Right cardiac atrium (tissue), 5 donors: Measurements from ENCODE around the gene KLHDC4. TPM values are rescaled to one million over a fixed set of nuclear protein-coding genes. Genes with fewer than 3 reads are reported as not detected.
A peak's percentile ranks its signal among the peaks of the same experiment; 100 is the strongest.
"Not testable (repeated sequence)": the region's sequence is repeated elsewhere in the genome, so short reads cannot be mapped to it uniquely, and the experiment has no call there.

ENCODE experiments used
- ATAC-seq, 2 donors: fragments of 200-7000 bp; cut with Tn5 transposase; one replicate each; pipeline versions ENCODE4 v1.8.0 to v1.9.1; 2020; ENCODE audit warnings: moderate library complexity in 2 of 2, mild to moderate bottlenecking in 1 of 2
- DNase-seq, 3 donors: peaks; one replicate each; pipeline ENCODE4 v3.0.0-alpha.2; 2020
- H3K27ac ChIP-seq: one replicate; pipeline ENCODE4 v1.5.1; 2013; ENCODE audit warnings: mild to moderate bottlenecking, low read length, control low read depth, moderate library complexity
- H3K27me3 ChIP-seq: one replicate; pipeline ENCODE4 v1.6.1; 2013; ENCODE audit not compliant: control insufficient read depth, insufficient read depth
- H3K4me1 ChIP-seq: one replicate; pipeline ENCODE4 v1.6.1; 2013; ENCODE audit warnings: low read length; ENCODE audit not compliant: control insufficient read depth, insufficient read depth
- H3K4me3 ChIP-seq: one replicate; pipeline ENCODE4 v1.5.1; 2013; ENCODE audit warnings: low read length, control low read depth
- H3K9me3 ChIP-seq: one replicate; pipeline ENCODE4 v1.6.1; 2013; ENCODE audit warnings: low read length; ENCODE audit not compliant: control insufficient read depth
- WGBS: extraction: QIAGEN DNeasy Blood & Tissue Kit; methylation state at CpG from one replicate; pipeline ENCODE4 v1.1.7; 2013; 5-methylcytosine and 5-hydroxymethylcytosine counted together
- intact Hi-C, 4 donors: fragments of 100-400 bp; cut with DNase I; formaldehyde crosslinking; loops; one replicate each; pipeline versions ENCODE4 v1.11.0 to v1.14.0; 2022 to 2023
- polyA plus RNA-seq: library from polyadenylated mRNA; stranded (reverse); fragments of 200-250 nt; gene quantifications from one replicate; pipeline ENCODE4 v1.2.3, GENCODE V29; 2013
- total RNA-seq, 4 donors: library from RNA; stranded (reverse); fragmentation: NEBNext Ultra II Directional; extraction: Animal tissue kit (Norgen Biotek cat#: 25700); gene quantifications; one replicate each; pipeline ENCODE4 v1.2.1, GENCODE V29; 2021
- donor health status: healthy with polysubstance abuse.
- donor health status: DM: no; HTN: yes; CAD: no.
- donor health status: DM: no; HTN: no; CAD: no.
- donor health status: DM: no; HTN: yes; CAD: no; lungs with severe emphysema.
- donor health status: DM: yes; HTN: yes; CAD: no.

The KLHDC4 gene
- total and polyA plus RNA-seq, 5 donors: 11.4 to 16.5 (median 14.9) TPM

GRCh38 chr16:87801679-87802259 lies 36.0 kb upstream of the KLHDC4 start:
- Histone ChIP-seq H3K4me1 (no peaks in the 10 kb centered on the region), H3K4me3 (no peak overlapping the region), H3K9me3 (no peaks in the 10 kb centered on the region), H3K27me3 (no peaks in the 10 kb centered on the region), H3K27ac (no peak overlapping the region)
- peak in 1 of 2 donors; percentile 17 for ATAC-seq
- DNase-seq: peak in 1 of 3 donors; percentile 37
- WGBS: 76% methylated on average over 16 of the region's 16 CpGs
- intact Hi-C loops: no loop called here

GRCh38 chr16:87800497-87800896 lies 34.7 kb upstream of the KLHDC4 start:
- Histone ChIP-seq H3K4me3 (no peak overlapping the region), H3K9me3 (no peaks in the 10 kb centered on the region), H3K27ac (no peak overlapping the region), H3K27me3 (no peaks in the 10 kb centered on the region), H3K4me1 (no peaks in the 10 kb centered on the region)
- no peak for DNase-seq
- WGBS: 88% methylated on average over 6 of the region's 6 CpGs
- ATAC-seq: no peak
- intact Hi-C loops: no loop called here

- H3K4me1 ChIP-seq: no peaks in the 10 kb centered on the region
- WGBS: 83% methylated on average over 12 of the region's 12 CpGs
- H3K9me3 ChIP-seq: no peaks in the 10 kb centered on the region
- DNase-seq (no peak), ATAC-seq (no peak)
- H3K27ac ChIP-seq: no peak overlapping the region
- intact Hi-C loops: no loop called here
- no peak overlapping the region for H3K4me3 ChIP-seq
- H3K27me3 ChIP-seq: no peaks in the 10 kb centered on the region
Measured at GRCh38 chr16:87795336-87795735, 29.6 kb upstream of the KLHDC4 start.

- Histone ChIP-seq H3K4me1 (no peaks in the 10 kb centered on the region), H3K4me3 (no peak overlapping the region), H3K27me3 (no peaks in the 10 kb centered on the region), H3K27ac (no peak overlapping the region), H3K9me3 (no peaks in the 10 kb centered on the region)
- WGBS: 86% methylated on average over 14 of the region's 14 CpGs
- intact Hi-C loops: no loop called here
- DNase-seq: no peak
- ATAC-seq: no peak
Measured at GRCh38 chr16:87794485-87795078, 28.8 kb upstream of the KLHDC4 start.

- intact Hi-C loops: no loop called here
- no peak overlapping the region for H3K4me3 ChIP-seq
- no peak overlapping the region for H3K27ac ChIP-seq
- H3K9me3 ChIP-seq: no peaks in the 10 kb centered on the region
- H3K4me1 ChIP-seq: no peaks in the 10 kb centered on the region
- DNase-seq: no peak
- no peaks in the 10 kb centered on the region for H3K27me3 ChIP-seq
- ATAC-seq: no peak
- WGBS: 83% methylated on average over 7 of the region's 7 CpGs
Measured at GRCh38 chr16:87792205-87792565, 26.4 kb upstream of the KLHDC4 start.

- WGBS: 70% methylated on average over 32 of the region's 32 CpGs
Measured at GRCh38 chr16:87791295-87792204, 25.8 kb upstream of the KLHDC4 start.

GRCh38 chr16:87790292-87791100 lies 24.7 kb upstream of the KLHDC4 start:
- Histone ChIP-seq H3K27ac (no peak overlapping the region), H3K27me3 (no peaks in the 10 kb centered on the region), H3K4me3 (no peak overlapping the region), H3K9me3 (no peaks in the 10 kb centered on the region), H3K4me1 (no peaks in the 10 kb centered on the region)
- ATAC-seq (peak; percentile 67 to 79), DNase-seq (no peak)
- intact Hi-C loops: no loop called here
- WGBS: 62% methylated on average over 17 of the region's 17 CpGs

More at GRCh38 chr16:87791295-87792204, 25.8 kb upstream of the KLHDC4 start:
- H3K27ac ChIP-seq: no peak overlapping the region
- DNase-seq (no peak), ATAC-seq (peak; percentile 27 to 30)
- no peaks in the 10 kb centered on the region for H3K4me1 ChIP-seq
- no peaks in the 10 kb centered on the region for H3K9me3 ChIP-seq
- intact Hi-C loops: no loop called here
- H3K4me3 ChIP-seq: no peak overlapping the region
- no peaks in the 10 kb centered on the region for H3K27me3 ChIP-seq

GRCh38 chr16:87789437-87790291 lies 23.9 kb upstream of the KLHDC4 start:
- Histone ChIP-seq H3K27me3 (no peaks in the 10 kb centered on the region), H3K27ac (no peak overlapping the region), H3K9me3 (no peaks in the 10 kb centered on the region), H3K4me3 (no peak overlapping the region), H3K4me1 (no peaks in the 10 kb centered on the region)
- intact Hi-C loops: no loop called here
- WGBS: 71% methylated on average over 20 of the region's 20 CpGs
- DNase-seq (no peak), ATAC-seq (no peak)

GRCh38 chr16:87788730-87789436 lies 23.1 kb upstream of the KLHDC4 start:
- WGBS: 91% methylated on average over 10 of the region's 10 CpGs

More at GRCh38 chr16:87788730-87789436, 23.1 kb upstream of the KLHDC4 start:
- DNase-seq, intact Hi-C loops, H3K4me1 ChIP-seq, H3K4me3 ChIP-seq, H3K27ac ChIP-seq, ATAC-seq, H3K27me3 ChIP-seq, H3K9me3 ChIP-seq: not testable (repeated sequence)
